Stomach (tissue), 4 donors: ENCODE results near the gene OTUD7B.

Experiments used
- POLR2A ChIP-seq, 4 donors: fragments of 450-650 bp; IDR thresholded peaks; one replicate each; pipeline ENCODE4 v1.6.1; 2016; ENCODE audit warnings: antibody characterized with exemption in 4 of 4, control low read depth in 2 of 4, mild to moderate bottlenecking in 1 of 4, moderate library complexity in 1 of 4
- TF ChIP-seq, protein P1 (sequence below), 7 experiments: fragments of 450-650 bp in 4 of 7; fragments of 200-600 bp in 3 of 7; sonication (generic) in 3 of 7; IDR thresholded peaks; one replicate each; pipeline ENCODE4 v1.5.1; 2016 to 2019; ENCODE audit warnings: antibody characterized with exemption in 7 of 7, control low read depth in 2 of 7, mild to moderate bottlenecking in 1 of 7

DNA sequence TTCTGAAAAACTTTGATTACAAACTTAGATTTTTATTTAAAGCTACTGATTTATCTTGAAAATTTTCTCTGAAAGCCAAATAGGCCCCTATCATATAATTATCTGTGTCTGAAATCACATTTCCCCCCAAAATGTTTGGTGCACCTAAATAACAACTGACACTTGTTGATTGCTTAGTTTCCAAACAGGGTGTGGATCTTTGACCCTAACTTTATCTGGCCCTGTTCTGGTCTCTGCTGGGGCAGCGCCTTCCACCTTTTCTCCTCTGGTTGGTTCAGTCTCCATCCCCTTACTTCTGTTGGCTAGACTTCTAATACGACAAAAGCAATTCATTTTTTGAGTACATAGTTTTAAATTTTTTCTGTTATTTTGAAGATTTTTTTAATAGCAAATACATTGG, 10.2 kb upstream of the OTUD7B start:
- TF ChIP-seq, protein P1, sequence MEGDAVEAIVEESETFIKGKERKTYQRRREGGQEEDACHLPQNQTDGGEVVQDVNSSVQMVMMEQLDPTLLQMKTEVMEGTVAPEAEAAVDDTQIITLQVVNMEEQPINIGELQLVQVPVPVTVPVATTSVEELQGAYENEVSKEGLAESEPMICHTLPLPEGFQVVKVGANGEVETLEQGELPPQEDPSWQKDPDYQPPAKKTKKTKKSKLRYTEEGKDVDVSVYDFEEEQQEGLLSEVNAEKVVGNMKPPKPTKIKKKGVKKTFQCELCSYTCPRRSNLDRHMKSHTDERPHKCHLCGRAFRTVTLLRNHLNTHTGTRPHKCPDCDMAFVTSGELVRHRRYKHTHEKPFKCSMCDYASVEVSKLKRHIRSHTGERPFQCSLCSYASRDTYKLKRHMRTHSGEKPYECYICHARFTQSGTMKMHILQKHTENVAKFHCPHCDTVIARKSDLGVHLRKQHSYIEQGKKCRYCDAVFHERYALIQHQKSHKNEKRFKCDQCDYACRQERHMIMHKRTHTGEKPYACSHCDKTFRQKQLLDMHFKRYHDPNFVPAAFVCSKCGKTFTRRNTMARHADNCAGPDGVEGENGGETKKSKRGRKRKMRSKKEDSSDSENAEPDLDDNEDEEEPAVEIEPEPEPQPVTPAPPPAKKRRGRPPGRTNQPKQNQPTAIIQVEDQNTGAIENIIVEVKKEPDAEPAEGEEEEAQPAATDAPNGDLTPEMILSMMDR (IDR thresholded peaks at IDR 0.05): no peak
- TF ChIP-seq POLR2A (IDR thresholded peaks at IDR 0.05): no peak
